SK-N-SH treated with all-trans-retinoic acid at 6 μM for 48 hours (cell line): ENCODE data around the gene SYNE2.

Experiments used
- ATAC-seq: fragments of 200-7000 bp; cut with Tn5 transposase; 3 replicates; pipeline ENCODE4 v1.9.1; 2020; ENCODE audit warnings: mild to moderate bottlenecking, moderate library complexity
- ARNTL ChIP-seq: fragments of 450-650 bp; formaldehyde crosslinking; IDR thresholded peaks from 2 replicates; pipeline ENCODE4 v1.5.0; 2020; ENCODE audit warnings: low read depth, mild to moderate bottlenecking, moderate library complexity, borderline replicate concordance
- BACH2 ChIP-seq: fragments of 250-450 bp; sonication (Bioruptor Pico); IDR thresholded peaks from 2 replicates; pipeline ENCODE4 v1.9.0; 2021; ENCODE audit warnings: mild to moderate bottlenecking, borderline replicate concordance
- CREB5 ChIP-seq: fragments of 250-450 bp; sonication (Bioruptor Pico); IDR thresholded peaks from 2 replicates; pipeline ENCODE4 v1.5.1; 2020; ENCODE audit warnings: low read depth, mild to moderate bottlenecking, moderate library complexity
- CSDC2 ChIP-seq: fragments of 250-450 bp; sonication (Bioruptor Pico); IDR thresholded peaks from 2 replicates; pipeline ENCODE4 v1.5.0; 2020; ENCODE audit warnings: mild to moderate bottlenecking, moderate library complexity
- CSRNP3 ChIP-seq: fragments of 250-450 bp; sonication (Bioruptor Pico); IDR thresholded peaks from 2 replicates; pipeline ENCODE4 v1.5.1; 2021; ENCODE audit warnings: mild to moderate bottlenecking, moderate library complexity
- GLIS3 ChIP-seq: fragments of 250-450 bp; sonication (Bioruptor Pico); IDR thresholded peaks from 2 replicates; pipeline ENCODE4 v1.5.0; 2020; ENCODE audit warnings: mild to moderate bottlenecking, moderate library complexity
- ISL1 ChIP-seq: fragments of 250-450 bp; sonication (Bioruptor Pico); IDR thresholded peaks from 2 replicates; pipeline ENCODE4 v2.1.2; 2022; ENCODE audit warnings: mild to moderate bottlenecking, moderate library complexity
- OSR1 ChIP-seq: fragments of 250-450 bp; sonication (Bioruptor Pico); IDR thresholded peaks from 2 replicates; pipeline ENCODE4 v1.8.0; 2022; ENCODE audit warnings: moderate library complexity, mild to moderate bottlenecking, inconsistent platforms
- PATZ1 ChIP-seq: fragments of 250-450 bp; sonication (Bioruptor Pico); IDR thresholded peaks from 2 replicates; pipeline ENCODE4 v1.8.0; 2020; ENCODE audit warnings: mild to moderate bottlenecking, moderate library complexity, borderline replicate concordance
- PPARA ChIP-seq: fragments of 250-450 bp; sonication (Bioruptor Pico); IDR thresholded peaks from 2 replicates; pipeline ENCODE4 v1.5.0; 2020; ENCODE audit warnings: mild to moderate bottlenecking, borderline replicate concordance
- RARB ChIP-seq: fragments of 250-450 bp; sonication (Bioruptor Pico); IDR thresholded peaks from 2 replicates; pipeline ENCODE4 v1.8.0; 2021; ENCODE audit warnings: mild to moderate bottlenecking, moderate library complexity
- SNAI2 ChIP-seq: fragments of 250-450 bp; sonication (Bioruptor Pico); IDR thresholded peaks from 2 replicates; pipeline ENCODE4 v1.5.0; 2020; ENCODE audit warnings: mild to moderate bottlenecking, moderate library complexity
- TCF4 ChIP-seq: fragments of 250-450 bp; sonication (Bioruptor Pico); IDR thresholded peaks from 2 replicates; pipeline ENCODE4 v1.8.0; 2021; ENCODE audit warnings: mild to moderate bottlenecking, moderate library complexity, borderline replicate concordance
- TOX ChIP-seq: fragments of 250-450 bp; sonication (Bioruptor Pico); IDR thresholded peaks from 2 replicates; pipeline ENCODE4 v1.8.0; 2021; ENCODE audit warnings: mild to moderate bottlenecking, moderate library complexity, borderline replicate concordance
- TSHZ2 ChIP-seq: fragments of 250-450 bp; sonication (Bioruptor Pico); IDR thresholded peaks from 2 replicates; pipeline ENCODE4 v1.5.0; 2020; ENCODE audit warnings: mild to moderate bottlenecking, moderate library complexity
- ZC3H10 ChIP-seq: fragments of 250-450 bp; sonication (Bioruptor Pico); IDR thresholded peaks from 2 replicates; pipeline ENCODE4 v1.5.1; 2021; ENCODE audit warnings: mild to moderate bottlenecking, moderate library complexity
- ZFP3 ChIP-seq: fragments of 250-450 bp; sonication (Bioruptor Pico); IDR thresholded peaks from 2 replicates; pipeline ENCODE4 v1.5.0; 2020; ENCODE audit warnings: mild to moderate bottlenecking, moderate library complexity
- ZFP30 ChIP-seq: fragments of 450-650 bp; formaldehyde crosslinking; IDR thresholded peaks from 2 replicates; pipeline ENCODE4 v1.5.0; 2022; ENCODE audit warnings: mild to moderate bottlenecking, moderate library complexity
- ZNF565 ChIP-seq: fragments of 450-650 bp; formaldehyde crosslinking; conservative IDR thresholded peaks from 2 replicates; pipeline ENCODE4 v1.5.0; 2020; ENCODE audit warnings: low read depth, mild to moderate bottlenecking, moderate library complexity
- ZNF70 ChIP-seq: fragments of 450-650 bp; formaldehyde crosslinking; IDR thresholded peaks from 2 replicates; pipeline ENCODE4 v1.5.0; 2020; ENCODE audit warnings: mild to moderate bottlenecking, moderate library complexity
- ZNF8 ChIP-seq: fragments of 450-650 bp; formaldehyde crosslinking; IDR thresholded peaks from 2 replicates; pipeline ENCODE4 v1.5.0; 2020; ENCODE audit warnings: mild to moderate bottlenecking, moderate library complexity

Gene SYNE2

GRCh38 chr14:64196056-64196455 is 343.3 kb downstream of the SYNE2 start:
- no peak for ATAC-seq
- no peak for TF ChIP-seq RARB (CRISPR knock-in tag)
- no peak for TF ChIP-seq ZFP3 (CRISPR knock-in tag)
- TF ChIP-seq CSRNP3 (CRISPR knock-in tag): no peak
- TF ChIP-seq TCF4 (CRISPR knock-in tag): no peak
- TF ChIP-seq ZNF565: no peak
- TF ChIP-seq SNAI2 (CRISPR knock-in tag): no peak
- TF ChIP-seq ZNF8: no peak
- no peak for TF ChIP-seq CSDC2 (CRISPR knock-in tag)
- no peak for TF ChIP-seq ZNF70 (CRISPR knock-in tag)
- TF ChIP-seq TSHZ2 (CRISPR knock-in tag): no peak
- no peak for TF ChIP-seq TOX (CRISPR knock-in tag)
- TF ChIP-seq GLIS3 (CRISPR knock-in tag): no peak
- TF ChIP-seq, all 23 proteins: peak for 0

- peak; percentile 96 for ATAC-seq
Observed at GRCh38 chr14:64196814-64197411, 344.1 kb downstream of the SYNE2 start.

GRCh38 chr14:64197996-64198395 is 345.2 kb downstream of the SYNE2 start:
- TF ChIP-seq OSR1 (CRISPR knock-in tag) (no peak), CSRNP3 (CRISPR knock-in tag) (no peak), ZFP3 (CRISPR knock-in tag) (no peak), BACH2 (CRISPR knock-in tag) (no peak), CREB5 (CRISPR knock-in tag) (no peak), PPARA (CRISPR knock-in tag) (no peak), ISL1 (CRISPR knock-in tag) (no peak)
- no peak for ATAC-seq

More at GRCh38 chr14:64196814-64197411, 344.1 kb downstream of the SYNE2 start:
- TF ChIP-seq SNAI2 (CRISPR knock-in tag): no peak
- no peak for TF ChIP-seq ARNTL (CRISPR knock-in tag)
- no peak for TF ChIP-seq ZC3H10
- no peak for TF ChIP-seq ZFP30 (CRISPR knock-in tag)
- TF ChIP-seq CREB5 (CRISPR knock-in tag): no peak
- no peak for TF ChIP-seq OSR1 (CRISPR knock-in tag)
- TF ChIP-seq ZNF70 (CRISPR knock-in tag): no peak
- TF ChIP-seq BACH2 (CRISPR knock-in tag): no peak
- no peak for TF ChIP-seq PPARA (CRISPR knock-in tag)
- TF ChIP-seq CSDC2 (CRISPR knock-in tag): no peak
- TF ChIP-seq ZFP3 (CRISPR knock-in tag): no peak
- TF ChIP-seq PATZ1: no peak
